Right atrium auricular region (tissue), 2 donors: ENCODE measurements around the gene TTBK2. TPM values are rescaled to one million over a fixed set of nuclear protein-coding genes. Genes with fewer than 3 reads are reported as not detected.

Source experiments
- DNase-seq: peaks from one replicate; pipeline ENCODE4 v3.0.0-alpha.2; 2019; ENCODE audit warnings: low spot score
- H3K27ac ChIP-seq, 2 donors: fragments of 200-600 bp; sonication (generic); 1 replicate in 1 of 2; 2 replicates in 1 of 2; pipeline ENCODE4 v1.5.1; 2016 to 2019
- H3K27me3 ChIP-seq, 2 donors: fragments of 200-600 bp; sonication (generic); one replicate each; pipeline versions ENCODE4 v1.5.1 to v1.6.0; 2017 to 2019
- H3K36me3 ChIP-seq: fragments of 200-600 bp; sonication (generic); one replicate; pipeline ENCODE4 v1.5.1; 2016
- H3K4me1 ChIP-seq, 2 donors: fragments of 200-600 bp; sonication (generic); one replicate each; pipeline versions ENCODE4 v1.5.1 to v1.6.0; 2017 to 2019
- H3K4me3 ChIP-seq, 2 donors: fragments of 200-600 bp; sonication (generic); 1 replicate in 1 of 2; 2 replicates in 1 of 2; pipeline ENCODE4 v1.5.1; 2017 to 2019; ENCODE audit warnings: mild to moderate bottlenecking in 1 of 2, moderate library complexity in 1 of 2
- H3K9me3 ChIP-seq, 2 donors: fragments of 200-600 bp; sonication (generic); one replicate each; pipeline ENCODE4 v1.5.1; 2019
- CTCF ChIP-seq, 2 donors: fragments of 200-600 bp; sonication (generic); IDR thresholded peaks; one replicate each; pipeline ENCODE4 v1.5.1; 2019; ENCODE audit warnings: antibody characterized with exemption in 2 of 2
- total RNA-seq, 2 donors: library from RNA; depleted of rRNA; stranded (reverse); fragments of >200 nt; gene quantifications; one replicate each; pipeline ENCODE4 v1.1.0, GENCODE V29; 2016

The TTBK2 gene
- total RNA-seq, 2 donors from 2014 or later: 16.3 to 19.7 TPM

GRCh38 chr15:42725331-42725903, 195.2 kb downstream of the TTBK2 start:
- no peak overlapping the region for H3K27ac ChIP-seq
- TF ChIP-seq CTCF (IDR thresholded peaks at IDR 0.05): no peak
- peaks cover 73% of the 10 kb centered on the region for H3K36me3 ChIP-seq
- no peaks in the 10 kb centered on the region for H3K27me3 ChIP-seq
- no peaks in the 10 kb centered on the region for H3K4me1 ChIP-seq
- no peak for DNase-seq
- no peaks in the 10 kb centered on the region for H3K9me3 ChIP-seq
- no peak overlapping the region for H3K4me3 ChIP-seq

- no peak for DNase-seq
These were observed 196.3 kb downstream of the TTBK2 start for GRCh38 chr15:42724276-42724675.

GRCh38 chr15:42723068-42723467, 197.5 kb downstream of the TTBK2 start:
- H3K27ac ChIP-seq: no peak overlapping the region
- no peak for TF ChIP-seq CTCF (IDR thresholded peaks at IDR 0.05)
- no peak for DNase-seq
- no peaks in the 10 kb centered on the region for H3K9me3 ChIP-seq
- no peaks in the 10 kb centered on the region for H3K27me3 ChIP-seq
- no peaks in the 10 kb centered on the region for H3K4me1 ChIP-seq
- H3K36me3 ChIP-seq: peaks cover 73% of the 10 kb centered on the region
- H3K4me3 ChIP-seq: no peak overlapping the region

More at GRCh38 chr15:42724276-42724675, 196.3 kb downstream of the TTBK2 start:
- Histone ChIP-seq H3K36me3 (peaks cover 73% of the 10 kb centered on the region), H3K4me3 (no peak overlapping the region), H3K9me3 (no peaks in the 10 kb centered on the region), H3K4me1 (no peaks in the 10 kb centered on the region), H3K27me3 (no peaks in the 10 kb centered on the region), H3K27ac (no peak overlapping the region)
- no peak for TF ChIP-seq CTCF (IDR thresholded peaks at IDR 0.05)

- Histone ChIP-seq H3K4me3 (no peak overlapping the region), H3K4me1 (no peaks in the 10 kb centered on the region), H3K27me3 (no peaks in the 10 kb centered on the region), H3K36me3 (peaks cover 71% of the 10 kb centered on the region), H3K9me3 (no peaks in the 10 kb centered on the region), H3K27ac (no peak overlapping the region)
- TF ChIP-seq CTCF (IDR thresholded peaks at IDR 0.05): no peak
- DNase-seq: no peak
These were observed 198.7 kb downstream of the TTBK2 start for GRCh38 chr15:42721916-42722315.

GRCh38 chr15:42721016-42721415, 199.6 kb downstream of the TTBK2 start:
- Histone ChIP-seq H3K9me3 (no peaks in the 10 kb centered on the region), H3K4me3 (no peak overlapping the region), H3K36me3 (peaks cover 77% of the 10 kb centered on the region), H3K27ac (no peak overlapping the region), H3K27me3 (no peaks in the 10 kb centered on the region), H3K4me1 (no peaks in the 10 kb centered on the region)
- DNase-seq: no peak
- TF ChIP-seq CTCF (IDR thresholded peaks at IDR 0.05): no peak

- Histone ChIP-seq H3K27ac (no peak overlapping the region), H3K27me3 (no peaks in the 10 kb centered on the region), H3K36me3 (peaks cover 72% of the 10 kb centered on the region), H3K4me1 (no peaks in the 10 kb centered on the region), H3K9me3 (no peaks in the 10 kb centered on the region), H3K4me3 (no peak overlapping the region)
- no peak for TF ChIP-seq CTCF (IDR thresholded peaks at IDR 0.05)
- DNase-seq: no peak
These were observed 200.5 kb downstream of the TTBK2 start for GRCh38 chr15:42720071-42720470.
